Cardiac muscle cell (in vitro differentiated cells and primary cell): ENCODE results near the gene DOCK10. TPM values are rescaled to one million over a fixed set of nuclear protein-coding genes. Genes with fewer than 3 reads are reported as not detected.

Source experiments
- DNase-seq, 2 donors: peaks; one replicate each; pipeline versions ENCODE4 v3.0.0 to v3.0.0-alpha.2; 2010 to 2017; ENCODE audit warnings: low read depth in 1 of 2, low spot score in 1 of 2
- H3K27ac ChIP-seq: fragments of 200-600 bp; sonication (generic); 2 replicates; pipeline ENCODE4 v1.5.1; 2016
- H3K27me3 ChIP-seq: fragments of 200-600 bp; sonication (generic); 2 replicates; pipeline ENCODE4 v1.6.0; 2016; ENCODE audit warnings: control low read depth
- H3K36me3 ChIP-seq: fragments of 200-600 bp; sonication (generic); 2 replicates; pipeline ENCODE4 v1.5.1; 2016; ENCODE audit warnings: control low read depth
- H3K4me1 ChIP-seq: fragments of 200-600 bp; sonication (generic); 2 replicates; pipeline ENCODE4 v1.8.1; 2017; ENCODE audit warnings: low read depth, mild to moderate bottlenecking, mixed run types
- H3K4me3 ChIP-seq: fragments of 200-600 bp; sonication (generic); 2 replicates; pipeline ENCODE4 v1.5.1; 2016; ENCODE audit warnings: mild to moderate bottlenecking
- H3K9me3 ChIP-seq: fragments of 200-600 bp; sonication (generic); 2 replicates; pipeline ENCODE4 v1.5.1; 2017; ENCODE audit warnings: low read depth, mild to moderate bottlenecking, control low read depth
- CTCF ChIP-seq: IDR thresholded peaks from 2 replicates; pipeline ENCODE4 v1.5.1; 2012; ENCODE audit warnings: low read depth, mild to moderate bottlenecking, low read length
- polyA plus RNA-seq: library from polyadenylated mRNA; unstranded; fragments of >200 nt; fragmentation: Nextera tagmentation; extraction: Ambion mirVana; gene quantifications from 2 replicates; pipeline ENCODE4 v1.2.1, GENCODE V29; 2016
- total RNA-seq: library from RNA; depleted of rRNA; stranded (reverse); fragments of >200 nt; gene quantifications from 2 replicates; pipeline ENCODE4 v1.2.3, GENCODE V29; 2016

The DOCK10 gene
- total and polyA plus RNA-seq, 2 experiments from 2014 or later = not detected

GRCh38 chr2:224976629-224977525, 65.4 kb downstream of the DOCK10 start:
- no peak for DNase-seq
- Histone ChIP-seq H3K4me3 (no peak overlapping the region), H3K27me3 (peaks cover 7% of the 10 kb centered on the region), H3K36me3 (no peaks in the 10 kb centered on the region), H3K9me3 (no peaks in the 10 kb centered on the region), H3K27ac (no peak overlapping the region), H3K4me1 (no peaks in the 10 kb centered on the region)
- TF ChIP-seq CTCF = no peak

- Histone ChIP-seq H3K27me3 (peaks cover 7% of the 10 kb centered on the region), H3K9me3 (no peaks in the 10 kb centered on the region), H3K27ac (no peak overlapping the region), H3K4me3 (no peak overlapping the region), H3K36me3 (no peaks in the 10 kb centered on the region), H3K4me1 (no peaks in the 10 kb centered on the region)
- TF ChIP-seq CTCF = no peak
- DNase-seq = no peak
Observed at GRCh38 chr2:224975761-224976160, 66.5 kb downstream of the DOCK10 start.

- Histone ChIP-seq H3K4me1 (no peaks in the 10 kb centered on the region), H3K4me3 (no peak overlapping the region), H3K9me3 (no peaks in the 10 kb centered on the region), H3K36me3 (no peaks in the 10 kb centered on the region), H3K27ac (no peak overlapping the region), H3K27me3 (peaks cover 20% of the 10 kb centered on the region)
- TF ChIP-seq CTCF = no peak
- DNase-seq = no peak
Observed at GRCh38 chr2:224973112-224974016, 68.9 kb downstream of the DOCK10 start.

- Histone ChIP-seq H3K27me3 (peaks cover 20% of the 10 kb centered on the region), H3K27ac (no peak overlapping the region), H3K4me1 (no peaks in the 10 kb centered on the region), H3K9me3 (no peaks in the 10 kb centered on the region), H3K36me3 (no peaks in the 10 kb centered on the region), H3K4me3 (no peak overlapping the region)
- no peak for DNase-seq
- no peak for TF ChIP-seq CTCF
Observed at GRCh38 chr2:224971214-224971613, 71.1 kb downstream of the DOCK10 start.

GRCh38 chr2:224970311-224970710, 72.0 kb downstream of the DOCK10 start:
- H3K4me1 ChIP-seq = no peaks in the 10 kb centered on the region
- TF ChIP-seq CTCF = no peak
- no peak overlapping the region for H3K27ac ChIP-seq
- H3K27me3 ChIP-seq = peaks cover 20% of the 10 kb centered on the region
- H3K36me3 ChIP-seq = no peaks in the 10 kb centered on the region
- H3K9me3 ChIP-seq = no peaks in the 10 kb centered on the region
- H3K4me3 ChIP-seq = no peak overlapping the region
- no peak for DNase-seq
